Upper lobe of left lung (tissue), 6 donors: Measurements from ENCODE around the gene WDR75. TPM values are rescaled to one million over a fixed set of nuclear protein-coding genes. Genes with fewer than 3 reads are reported as not detected.

Experiments used
- ATAC-seq, 2 donors: fragments of 200-7000 bp; cut with Tn5 transposase; one replicate each; pipeline ENCODE4 v1.9.1; 2022; ENCODE audit warnings: mild to moderate bottlenecking in 2 of 2, moderate library complexity in 2 of 2; ENCODE audit not compliant: low FRiP score in 2 of 2
- DNase-seq, 2 donors: peaks; one replicate each; pipeline ENCODE4 v3.0.0-alpha.2; 2019 to 2020
- H3K27ac ChIP-seq, 4 donors: fragments of 200-600 bp; sonication (generic); one replicate each; pipeline ENCODE4 v1.5.1; 2016 to 2019
- H3K27me3 ChIP-seq, 4 donors: fragments of 200-600 bp; sonication (generic); one replicate each; pipeline ENCODE4 v1.5.1; 2017 to 2019
- H3K36me3 ChIP-seq, 4 donors: fragments of 200-600 bp; sonication (generic); one replicate each; pipeline ENCODE4 v1.5.1; 2016 to 2019
- H3K4me1 ChIP-seq, 4 donors: fragments of 200-600 bp; sonication (generic); one replicate each; pipeline ENCODE4 v1.5.1; 2018 to 2019
- H3K4me3 ChIP-seq, 4 donors: fragments of 200-600 bp; sonication (generic); one replicate each; pipeline ENCODE4 v1.5.1; 2017 to 2019; ENCODE audit warnings: mild to moderate bottlenecking in 2 of 4, moderate library complexity in 1 of 4
- H3K9me3 ChIP-seq, 4 donors: fragments of 200-600 bp; sonication (generic); one replicate each; pipeline ENCODE4 v1.5.1; 2018 to 2019
- CTCF ChIP-seq, 6 experiments: fragments of 450-650 bp in 4 of 6; fragments of 200-600 bp in 2 of 6; sonication (generic) in 2 of 6; IDR thresholded peaks; one replicate each; pipeline ENCODE4 v1.5.1; 2016 to 2019; ENCODE audit warnings: antibody characterized with exemption in 6 of 6
- EP300 ChIP-seq, 4 donors: sonication (generic); formaldehyde crosslinking; IDR thresholded peaks; one replicate each; pipeline ENCODE4 v1.5.1; 2017; ENCODE audit warnings: antibody characterized with exemption in 4 of 4, control low read depth in 2 of 4
- POLR2A ChIP-seq, 4 donors: fragments of 450-650 bp; IDR thresholded peaks; one replicate each; pipeline ENCODE4 v1.5.1; 2016 to 2017; ENCODE audit warnings: antibody characterized with exemption in 4 of 4, mild to moderate bottlenecking in 2 of 4
- POLR2AphosphoS5 ChIP-seq, 2 donors: sonication (generic); formaldehyde crosslinking; IDR thresholded peaks; one replicate each; pipeline ENCODE4 v1.5.1; 2017; ENCODE audit warnings: antibody characterized with exemption in 2 of 2
- WGBS, 2 donors: methylation state at CpG; one replicate each; pipeline ENCODE4 v1.1.5; 2017 to 2018; 5-methylcytosine and 5-hydroxymethylcytosine counted together
- total RNA-seq, 6 donors: library from RNA; depleted of rRNA in 4 of 6; stranded (reverse); fragments of >200 nt in 4 of 6; gene quantifications; one replicate each; pipeline versions ENCODE4 v1.1.0 to v1.2.1, GENCODE V29; 2016 to 2021
- donor health status: DM: no; HTN: no; CAD: no; lungs with moderate emphysema.
- donor health status: DM: no; HTN: yes; CAD: no; lungs with severe emphysema.

Gene WDR75
- total RNA-seq, 6 donors from 2014 or later = 7.5 to 34.6 (median 28.2) TPM

DNA sequence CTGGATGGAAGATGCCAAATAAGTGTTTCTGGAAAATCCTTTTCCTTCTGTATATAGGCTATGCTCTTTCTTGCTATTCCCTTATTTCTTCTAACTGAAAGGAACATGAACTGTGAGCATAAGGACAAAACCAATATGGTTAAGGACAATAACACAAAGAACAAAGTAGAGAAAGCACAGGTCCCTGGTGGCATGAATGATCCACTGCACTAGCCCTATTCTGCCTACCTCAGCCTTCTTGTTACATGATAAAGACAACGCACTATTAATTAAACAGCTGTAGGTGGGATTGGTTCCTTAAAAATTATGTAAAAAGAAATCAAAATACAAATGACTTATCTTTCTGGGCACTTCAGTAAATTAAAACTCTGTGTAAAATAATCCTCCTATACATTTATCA, 1.9 kb upstream of the WDR75 start:
- TF ChIP-seq EP300 (IDR thresholded peaks at IDR 0.05) (no peak), POLR2A (IDR thresholded peaks at IDR 0.05) (no peak), POLR2AphosphoS5 (IDR thresholded peaks at IDR 0.05) (no peak), CTCF (IDR thresholded peaks at IDR 0.05) (no peak)
- H3K27ac ChIP-seq = no peak overlapping the region
- 89 to 91% methylated on average over 1 of the region's 1 CpG for WGBS, 2 donors
- no peaks in the 10 kb centered on the region for H3K9me3 ChIP-seq
- DNase-seq = no peak
- H3K27me3 ChIP-seq = no peaks in the 10 kb centered on the region
- no peak for ATAC-seq
- H3K4me3 ChIP-seq = no peak overlapping the region
- H3K36me3 ChIP-seq = no peaks in the 10 kb centered on the region
- peaks cover 9 to 20% (median 16%) of the 10 kb centered on the region in 4 donors for H3K4me1 ChIP-seq

DNA sequence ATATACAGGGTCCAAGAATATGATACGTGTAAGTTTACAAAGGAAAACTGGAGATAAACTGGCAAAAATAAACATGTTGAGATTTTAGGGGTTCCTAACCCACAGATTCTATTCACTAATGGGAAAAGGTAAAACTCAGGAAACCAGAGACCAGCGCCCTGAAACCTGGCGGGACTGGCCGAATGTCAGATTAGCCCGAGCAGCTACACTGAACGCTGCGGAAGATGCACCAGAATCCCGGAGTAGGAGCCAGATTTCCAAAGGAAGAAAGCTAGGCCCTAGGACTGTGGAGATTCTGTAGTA, 679 bp upstream of the WDR75 start:
- DNase-seq = no peak
- no peak for TF ChIP-seq CTCF (IDR thresholded peaks at IDR 0.05)
- no peak for TF ChIP-seq POLR2A (IDR thresholded peaks at IDR 0.05)
- no peak for TF ChIP-seq POLR2AphosphoS5 (IDR thresholded peaks at IDR 0.05)
- TF ChIP-seq EP300 (IDR thresholded peaks at IDR 0.05) = no peak
- Histone ChIP-seq H3K36me3 (no peaks in the 10 kb centered on the region), H3K9me3 (no peaks in the 10 kb centered on the region), H3K27ac (peak overlapping the region; percentile 83 to 94 (median 87)), H3K4me3 (peak overlapping the region; percentile 73 to 90 (median 79)), H3K4me1 (peaks cover 9 to 20% (median 19%) of the 10 kb centered on the region in 4 donors), H3K27me3 (no peaks in the 10 kb centered on the region)
- peak; percentile 63 to 66 for ATAC-seq
- 0 to 3% methylated on average over 8 of the region's 8 CpGs for WGBS, 2 donors

DNA sequence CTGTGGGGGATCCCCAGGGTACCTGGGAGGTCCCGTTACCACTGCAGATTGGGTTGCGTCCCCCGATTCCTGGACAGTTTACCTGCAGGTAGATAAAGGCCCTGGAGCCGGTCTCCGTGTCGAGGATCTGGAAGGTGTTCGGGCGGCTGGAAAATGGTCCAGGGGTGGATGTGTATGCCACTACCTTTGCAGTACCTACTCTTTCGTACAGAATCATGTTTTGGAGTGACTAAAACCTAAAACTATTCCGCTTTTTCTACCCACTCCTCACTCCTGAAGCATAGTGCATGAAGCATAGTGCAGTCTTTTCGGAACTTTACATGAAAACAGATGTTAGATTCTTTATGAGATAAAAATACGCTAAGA, 418 bp downstream of the WDR75 start:
- ATAC-seq = peak; percentile 9 to 31
- H3K27me3 ChIP-seq = no peaks in the 10 kb centered on the region
- H3K9me3 ChIP-seq = no peaks in the 10 kb centered on the region
- H3K4me3 ChIP-seq = peak overlapping the region; percentile 73 to 90 (median 79)
- no peaks in the 10 kb centered on the region for H3K36me3 ChIP-seq
- 0 to 1% methylated on average over 12 of the region's 12 CpGs for WGBS, 2 donors
- DNase-seq = no peak
- TF ChIP-seq EP300 (IDR thresholded peaks at IDR 0.05) (no peak), CTCF (IDR thresholded peaks at IDR 0.05) (no peak), POLR2AphosphoS5 (IDR thresholded peaks at IDR 0.05) (no peak), POLR2A (IDR thresholded peaks at IDR 0.05) (no peak)
- H3K4me1 ChIP-seq = peaks cover 9 to 20% (median 19%) of the 10 kb centered on the region in 4 donors
- peak overlapping the region; percentile 83 to 94 (median 87) for H3K27ac ChIP-seq

DNA sequence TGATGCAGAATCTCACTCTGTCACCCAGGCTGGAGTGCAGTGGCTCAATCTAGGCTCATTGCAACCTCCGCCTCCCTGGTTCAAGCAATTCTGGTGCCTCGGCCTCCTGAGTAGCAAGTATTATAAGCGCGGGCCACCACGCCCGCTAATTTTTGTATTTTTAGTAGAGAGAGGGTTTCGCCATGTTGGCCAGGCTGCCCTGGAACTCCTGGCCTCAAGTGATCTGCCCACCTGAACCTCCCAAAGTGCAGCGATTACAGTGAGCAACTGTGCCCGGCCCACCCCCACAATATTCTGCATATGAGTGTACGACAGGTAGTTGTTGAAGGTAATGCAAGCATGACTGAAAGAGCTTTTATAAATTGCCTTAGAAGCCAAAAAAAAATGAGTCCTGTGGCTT, 1.2 kb downstream of the WDR75 start:
- 95 to 98% methylated on average over 10 of the region's 10 CpGs for WGBS, 2 donors
- H3K27me3 ChIP-seq = no peaks in the 10 kb centered on the region
- H3K27ac ChIP-seq = no peak overlapping the region
- H3K9me3 ChIP-seq = no peaks in the 10 kb centered on the region
- no peak for TF ChIP-seq POLR2A (IDR thresholded peaks at IDR 0.05)
- TF ChIP-seq POLR2AphosphoS5 (IDR thresholded peaks at IDR 0.05) = no peak
- no peak for TF ChIP-seq CTCF (IDR thresholded peaks at IDR 0.05)
- DNase-seq = no peak
- H3K36me3 ChIP-seq = no peaks in the 10 kb centered on the region
- peak overlapping the region in 1 of 4 donors; percentile 77 for H3K4me3 ChIP-seq
- no peak for ATAC-seq
- peaks cover 9 to 20% (median 19%) of the 10 kb centered on the region in 4 donors for H3K4me1 ChIP-seq

- ATAC-seq (no peak), DNase-seq (no peak)
- 79 to 100% methylated on average over 1 of the region's 1 CpG for WGBS, 2 donors
- Histone ChIP-seq H3K27ac (no peak overlapping the region), H3K27me3 (no peaks in the 10 kb centered on the region), H3K9me3 (no peaks in the 10 kb centered on the region), H3K36me3 (peaks cover 0 to 13% (median 11%) of the 10 kb centered on the region in 4 donors), H3K4me3 (no peak overlapping the region), H3K4me1 (peaks cover 9 to 20% (median 19%) of the 10 kb centered on the region in 4 donors)
- TF ChIP-seq EP300 (IDR thresholded peaks at IDR 0.05) (no peak), POLR2A (IDR thresholded peaks at IDR 0.05) (no peak)
Observed at GRCh38 chr2:189444322-189444721, 3.0 kb downstream of the WDR75 start.
